ENCODE results near the gene ADGRG3.

GRCh38 chr16:57736419-57737351, 68.6 kb downstream of the ADGRG3 start:
- TF ChIP-seq CHD1 (IDR thresholded peaks at IDR 0.05; ENCODE audit: low read depth, low read length) (no peak), CTCF (IDR thresholded peaks at IDR 0.05; ENCODE audit: control extremely low read depth in 1 of 3, insufficient read depth in 1 of 3, low read depth in 1 of 3, low read length in 3 of 3) (peak; percentile 2 to 31 (median 29); a peak in 3 of 4 replicates), YY1 (IDR thresholded peaks at IDR 0.05; ENCODE audit: low read depth, low read length) (no peak), SRF (IDR thresholded peaks at IDR 0.05; ENCODE audit: low read depth, low read length) (no peak)
